Activated CD4-positive, CD25-positive, alpha-beta regulatory T cell (primary cell): ENCODE data around the gene PALD1.
"Not testable (repeated sequence)": the region's sequence is repeated elsewhere in the genome, so short reads cannot be mapped to it uniquely, and the experiment has no call there.

Experiments used
- DNase-seq, 4 experiments: peaks; one replicate each; lab custom pipeline; 2025; lab: John Stamatoyannopoulos, UW

The PALD1 gene

GRCh38 chr10:70481831-70482530 is 3.4 kb downstream of the PALD1 start:
- DNase-seq: no peak

GRCh38 chr10:70482982-70483760 is 4.6 kb downstream of the PALD1 start:
- DNase-seq: no peak

GRCh38 chr10:70483872-70484271 is 5.3 kb downstream of the PALD1 start:
- DNase-seq: not testable (repeated sequence)

GRCh38 chr10:70487824-70488223 is 9.3 kb downstream of the PALD1 start:
- DNase-seq: no peak

GRCh38 chr10:70490142-70490541 is 11.6 kb downstream of the PALD1 start:
- no peak for DNase-seq

GRCh38 chr10:70491614-70492013 is 13.0 kb downstream of the PALD1 start:
- no peak for DNase-seq

GRCh38 chr10:70492786-70493659 is 14.5 kb downstream of the PALD1 start:
- DNase-seq: no peak

- DNase-seq: no peak
Observed at GRCh38 chr10:70493660-70494234, 15.2 kb downstream of the PALD1 start.

- no peak for DNase-seq
Observed at GRCh38 chr10:70494536-70494935, 16.0 kb downstream of the PALD1 start.

GRCh38 chr10:70494966-70495365 is 16.4 kb downstream of the PALD1 start:
- no peak for DNase-seq

- no peak for DNase-seq
Observed at GRCh38 chr10:70495691-70496261, 17.2 kb downstream of the PALD1 start.

GRCh38 chr10:70496341-70497119 is 18.0 kb downstream of the PALD1 start:
- no peak for DNase-seq

- no peak for DNase-seq
Observed at GRCh38 chr10:70497120-70497545, 18.6 kb downstream of the PALD1 start.

GRCh38 chr10:70498970-70499835 is 20.6 kb downstream of the PALD1 start:
- DNase-seq: no peak

- no peak for DNase-seq
Observed at GRCh38 chr10:70499836-70500167, 21.2 kb downstream of the PALD1 start.

GRCh38 chr10:70500368-70500767 is 21.8 kb downstream of the PALD1 start:
- no peak for DNase-seq

GRCh38 chr10:70500812-70501301 is 22.3 kb downstream of the PALD1 start:
- no peak for DNase-seq

GRCh38 chr10:70502406-70502805 is 23.8 kb downstream of the PALD1 start:
- no peak for DNase-seq

GRCh38 chr10:70503776-70504175 is 25.2 kb downstream of the PALD1 start:
- DNase-seq: no peak
